ENCODE measurements around the gene SERTAD4.

SERTAD4 gene

DNA sequence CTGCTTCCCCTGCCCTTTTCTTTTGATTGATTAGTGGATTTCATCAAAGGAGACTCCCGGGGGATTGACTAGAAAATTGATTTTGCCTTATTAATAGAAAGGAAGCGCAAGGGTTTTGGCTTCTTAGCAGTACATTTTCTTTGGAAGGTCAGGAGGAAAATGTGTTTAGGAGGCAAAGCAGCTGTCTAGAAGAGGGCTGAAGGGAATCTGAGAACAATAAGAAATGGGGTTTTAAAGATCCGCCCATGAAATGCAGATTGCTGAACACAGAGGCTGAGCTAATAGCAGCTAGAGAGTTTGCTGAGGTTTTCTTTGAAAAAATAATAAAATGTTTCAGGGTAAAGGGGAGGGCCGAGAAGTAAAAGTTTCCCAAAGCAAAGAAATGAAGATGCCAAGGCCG lies 4.9 kb downstream of the SERTAD4 start:
- TF ChIP-seq, protein P1, sequence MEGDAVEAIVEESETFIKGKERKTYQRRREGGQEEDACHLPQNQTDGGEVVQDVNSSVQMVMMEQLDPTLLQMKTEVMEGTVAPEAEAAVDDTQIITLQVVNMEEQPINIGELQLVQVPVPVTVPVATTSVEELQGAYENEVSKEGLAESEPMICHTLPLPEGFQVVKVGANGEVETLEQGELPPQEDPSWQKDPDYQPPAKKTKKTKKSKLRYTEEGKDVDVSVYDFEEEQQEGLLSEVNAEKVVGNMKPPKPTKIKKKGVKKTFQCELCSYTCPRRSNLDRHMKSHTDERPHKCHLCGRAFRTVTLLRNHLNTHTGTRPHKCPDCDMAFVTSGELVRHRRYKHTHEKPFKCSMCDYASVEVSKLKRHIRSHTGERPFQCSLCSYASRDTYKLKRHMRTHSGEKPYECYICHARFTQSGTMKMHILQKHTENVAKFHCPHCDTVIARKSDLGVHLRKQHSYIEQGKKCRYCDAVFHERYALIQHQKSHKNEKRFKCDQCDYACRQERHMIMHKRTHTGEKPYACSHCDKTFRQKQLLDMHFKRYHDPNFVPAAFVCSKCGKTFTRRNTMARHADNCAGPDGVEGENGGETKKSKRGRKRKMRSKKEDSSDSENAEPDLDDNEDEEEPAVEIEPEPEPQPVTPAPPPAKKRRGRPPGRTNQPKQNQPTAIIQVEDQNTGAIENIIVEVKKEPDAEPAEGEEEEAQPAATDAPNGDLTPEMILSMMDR (conservative IDR thresholded peaks at IDR 0.05; ENCODE audit: low read depth, low read length): no peak
- no peak for DNase-seq (ENCODE audit: low read depth)
- no peak overlapping the region for H3K4me3 ChIP-seq (ENCODE audit: low read depth, low read length)

DNA sequence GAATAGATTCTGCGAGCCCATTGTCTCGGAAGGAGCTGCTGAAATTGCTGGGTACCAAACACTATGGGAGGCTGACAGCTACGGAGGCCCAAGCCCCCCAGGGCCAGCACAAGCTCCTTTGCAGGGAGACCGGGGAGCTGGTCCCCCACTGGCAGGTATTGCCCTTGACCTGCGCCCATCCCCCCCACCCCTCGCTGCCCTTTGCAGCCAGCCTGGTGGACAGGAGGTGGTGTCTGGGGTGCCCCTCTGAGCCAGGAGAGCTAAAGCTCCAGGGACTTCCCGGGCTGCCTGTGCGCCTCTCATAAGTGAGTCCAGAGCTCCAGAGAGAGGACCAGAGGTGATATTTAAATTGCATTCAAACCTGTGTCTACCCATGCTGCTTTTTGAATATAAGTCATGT lies 5.4 kb downstream of the SERTAD4 start:
- no peak for DNase-seq (ENCODE audit: low read depth)
- no peak overlapping the region for H3K4me3 ChIP-seq (ENCODE audit: low read depth, low read length)
- TF ChIP-seq, protein P1 (conservative IDR thresholded peaks at IDR 0.05; ENCODE audit: low read depth, low read length): no peak

DNA sequence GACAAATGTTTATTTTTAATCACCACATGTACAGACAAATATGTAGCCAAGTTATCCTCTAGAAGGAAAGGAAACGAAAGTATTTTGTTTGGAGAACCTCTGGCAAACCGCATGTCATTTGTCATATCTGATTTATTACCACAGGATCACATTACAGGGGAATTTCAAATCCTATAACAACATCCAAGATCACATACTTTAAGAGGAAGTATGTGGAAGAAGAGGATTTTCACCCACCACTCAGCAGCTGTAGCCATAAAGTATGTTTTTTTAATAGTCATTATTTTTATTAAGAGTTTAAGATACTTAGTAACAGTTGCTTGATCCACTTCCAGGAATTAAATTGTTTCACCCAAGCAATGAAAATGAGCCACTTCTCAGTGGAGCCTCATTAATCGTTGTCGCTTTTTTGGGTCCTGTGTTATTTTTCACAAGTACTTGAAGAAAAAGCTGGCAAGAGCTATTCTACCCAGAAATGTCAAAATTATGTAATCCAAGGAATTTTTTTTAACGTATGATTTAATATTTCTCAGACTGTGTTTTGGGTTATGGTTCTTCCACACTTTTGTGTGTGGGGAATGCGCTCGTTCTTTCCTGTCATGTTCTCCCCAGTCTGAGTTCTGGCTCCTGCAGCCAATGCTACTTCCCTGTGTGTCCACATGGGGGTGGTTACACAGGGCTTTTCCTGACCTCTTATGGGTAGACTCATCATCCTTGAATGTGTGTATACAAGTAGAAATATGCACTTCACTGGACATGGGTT lies 6.9 kb downstream of the SERTAD4 start:
- DNase-seq (ENCODE audit: low read depth): peak; percentile 66
- H3K4me3 ChIP-seq (ENCODE audit: low read depth, low read length): no peak overlapping the region
- TF ChIP-seq, protein P1 (conservative IDR thresholded peaks at IDR 0.05; ENCODE audit: low read depth, low read length): peak; percentile 39

DNA sequence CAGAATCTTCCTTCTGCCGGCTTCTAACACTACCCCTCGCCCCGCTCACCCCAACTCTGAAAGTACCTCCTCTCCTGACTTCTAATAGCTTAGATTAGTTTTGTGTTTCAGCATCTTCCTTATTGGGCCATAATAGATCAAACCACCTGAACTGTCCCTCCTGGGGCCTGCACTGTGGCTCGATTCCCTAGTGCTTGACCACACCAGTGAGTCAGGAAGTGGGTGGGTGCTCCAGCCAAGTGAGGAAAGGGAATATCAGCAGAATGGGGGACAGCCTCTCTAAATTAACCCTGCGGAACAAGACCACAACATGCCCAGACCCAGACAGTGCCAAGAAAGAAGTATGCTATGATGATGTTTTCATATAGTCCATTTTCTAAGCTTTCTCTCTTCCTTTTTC lies 8.5 kb downstream of the SERTAD4 start:
- H3K4me3 ChIP-seq (ENCODE audit: low read depth, low read length): no peak overlapping the region
- TF ChIP-seq, protein P1 (conservative IDR thresholded peaks at IDR 0.05; ENCODE audit: low read depth, low read length): no peak
- DNase-seq (ENCODE audit: low read depth): no peak

DNA sequence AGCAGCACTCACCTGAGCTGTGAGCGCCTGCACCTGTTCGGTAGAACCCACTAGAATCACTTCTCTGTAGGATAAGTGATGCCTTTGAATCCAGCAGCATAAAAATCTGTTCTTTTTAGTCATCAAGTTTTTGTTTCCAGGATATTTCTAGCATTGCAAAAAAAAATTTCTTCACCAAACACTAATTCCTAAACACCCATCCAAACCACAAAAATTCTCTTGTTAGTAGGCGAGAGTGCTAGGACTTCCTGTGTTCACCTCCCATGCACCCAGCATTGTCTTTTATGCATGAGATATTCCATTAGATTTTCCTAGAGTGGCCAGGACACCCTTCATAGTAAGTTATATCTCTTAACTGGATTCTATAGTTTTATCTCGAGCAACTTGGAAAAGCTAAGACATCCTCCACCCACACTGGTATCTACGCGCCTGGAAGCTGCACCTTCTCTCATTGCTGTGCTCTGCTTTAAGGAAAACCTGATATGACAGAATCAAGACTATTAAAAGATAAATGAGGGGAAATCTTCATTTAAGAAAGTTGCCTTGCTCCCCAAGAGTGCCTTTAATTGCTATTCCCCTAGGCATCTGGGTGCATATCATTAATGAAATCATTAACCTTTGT lies 12.3 kb downstream of the SERTAD4 start:
- no peak overlapping the region for H3K4me3 ChIP-seq (ENCODE audit: low read depth, low read length)
- no peak for DNase-seq (ENCODE audit: low read depth)
- TF ChIP-seq, protein P1 (conservative IDR thresholded peaks at IDR 0.05; ENCODE audit: low read depth, low read length): no peak

DNA sequence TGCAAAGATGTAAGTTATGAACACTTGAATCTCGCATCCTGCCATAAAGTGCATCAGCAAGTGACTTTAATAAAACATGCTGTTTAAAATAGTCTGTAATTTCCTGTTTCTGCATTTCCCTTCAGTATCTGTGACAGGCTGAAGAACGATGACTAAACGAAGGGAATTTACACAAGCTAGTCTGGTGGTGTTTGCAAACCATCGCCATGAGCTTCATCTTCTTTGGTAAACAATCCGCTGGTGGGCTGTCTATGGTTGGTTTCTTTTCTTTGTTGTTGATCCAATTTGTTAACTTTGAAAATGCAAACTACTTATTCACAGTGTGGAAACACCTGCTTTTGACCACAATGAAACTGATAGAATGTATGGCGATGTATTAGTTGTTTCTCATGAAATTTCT lies 13.9 kb downstream of the SERTAD4 start:
- no peak for DNase-seq (ENCODE audit: low read depth)
- H3K4me3 ChIP-seq (ENCODE audit: low read depth, low read length): no peak overlapping the region
- TF ChIP-seq, protein P1 (conservative IDR thresholded peaks at IDR 0.05; ENCODE audit: low read depth, low read length): no peak

DNA sequence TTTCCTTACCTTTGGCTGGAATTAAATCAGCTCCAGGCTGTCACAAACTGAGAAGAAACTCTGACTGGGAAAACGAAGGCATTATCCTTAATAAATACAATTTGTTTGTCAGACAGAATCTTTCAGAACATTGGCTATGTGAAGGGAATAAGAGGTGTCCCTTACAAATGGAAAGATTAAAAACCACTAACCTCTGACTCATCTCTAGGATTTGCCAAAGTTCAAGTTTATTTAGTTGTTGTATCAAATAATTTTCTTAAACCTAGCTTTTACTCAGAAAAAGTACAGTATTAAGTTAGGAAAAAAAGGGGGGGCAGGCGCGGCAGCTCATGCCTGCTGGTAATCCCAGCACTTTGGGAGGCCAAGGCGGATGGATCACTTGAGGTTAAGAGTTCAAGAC lies 15.7 kb downstream of the SERTAD4 start:
- TF ChIP-seq, protein P1 (conservative IDR thresholded peaks at IDR 0.05; ENCODE audit: low read depth, low read length): no peak
- no peak for DNase-seq (ENCODE audit: low read depth)
- no peak overlapping the region for H3K4me3 ChIP-seq (ENCODE audit: low read depth, low read length)
